Astrocyte of the cerebellum (primary cell): ENCODE measurements around the gene EIPR1.
"Not testable (repeated sequence)": the region's sequence is repeated elsewhere in the genome, so short reads cannot be mapped to it uniquely, and the experiment has no call there.

Source experiments
- DNase-seq: peaks from one replicate; pipeline ENCODE4 v3.0.0-alpha.2; 2011; ENCODE audit warnings: low read depth
- H3K4me3 ChIP-seq: 2 replicates; pipeline ENCODE4 v1.5.1; 2011; ENCODE audit warnings: mild to moderate bottlenecking, low read depth, low read length, moderate library complexity
- CTCF ChIP-seq: IDR thresholded peaks from 2 replicates; pipeline ENCODE4 v1.5.1; 2012; ENCODE audit warnings: low read length, low read depth, moderate library complexity, mild to moderate bottlenecking; ENCODE audit errors: missing control alignments
- in situ Hi-C: cut with HindIII; loops from 2 replicates; pipeline ENCODE4 v1.10.0; 2017; ENCODE audit warnings: low sequenced_read_pairs

The EIPR1 gene

GRCh38 chr2:3365219-3365618 lies 12.4 kb downstream of the EIPR1 start:
- in situ Hi-C loops, result no loop called here
- TF ChIP-seq CTCF, result no peak
- DNase-seq, result no peak
- H3K4me3 ChIP-seq, result no peak overlapping the region

DNA sequence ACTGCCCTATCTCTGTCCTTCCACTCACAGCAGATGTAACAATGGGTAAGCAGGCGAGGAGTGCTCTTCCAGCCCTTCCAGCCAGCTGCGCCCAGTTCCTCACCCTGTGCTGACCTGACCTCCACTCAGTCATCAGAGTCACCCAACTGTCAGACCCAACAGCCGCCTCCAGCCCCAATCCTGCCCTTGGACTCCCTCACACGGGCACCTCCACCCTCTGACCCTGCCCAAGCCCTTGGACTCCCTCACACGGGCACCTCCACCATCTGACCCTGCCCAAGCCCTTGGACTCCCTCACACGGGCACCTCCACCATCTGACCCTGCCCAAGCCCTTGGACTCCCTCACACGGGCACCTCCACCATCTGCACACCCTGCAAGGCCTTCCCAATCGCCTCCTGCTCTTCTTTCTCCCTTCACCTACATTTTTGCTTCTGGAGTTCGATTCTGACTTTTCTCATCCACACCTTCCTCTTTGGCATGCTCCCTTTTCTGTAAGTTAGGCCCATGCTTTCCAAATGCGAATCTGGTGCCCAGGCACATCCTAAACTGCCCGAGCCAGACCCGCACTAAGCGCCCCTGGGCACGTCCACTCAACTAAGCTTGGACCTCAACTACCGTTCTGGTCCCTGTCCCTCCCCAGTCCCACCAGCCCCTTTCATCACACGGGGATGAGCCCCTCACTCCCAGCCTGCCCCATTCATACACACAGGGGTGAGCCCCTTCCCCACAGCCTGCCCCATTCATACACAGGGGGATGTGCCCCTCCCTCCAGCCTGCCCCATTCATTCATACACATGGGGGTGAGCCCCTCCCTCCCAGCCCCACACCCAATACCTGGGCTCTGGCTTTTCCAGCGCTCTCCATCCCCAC lies 15.9 kb downstream of the EIPR1 start:
- no peak for TF ChIP-seq CTCF
- H3K4me3 ChIP-seq, result no peak overlapping the region
- DNase-seq, result no peak
- in situ Hi-C loops, result no loop called here

GRCh38 chr2:3357926-3358325 lies 19.7 kb downstream of the EIPR1 start:
- no peak for DNase-seq
- no peak overlapping the region for H3K4me3 ChIP-seq
- in situ Hi-C loops, result no loop called here
- no peak for TF ChIP-seq CTCF

DNA sequence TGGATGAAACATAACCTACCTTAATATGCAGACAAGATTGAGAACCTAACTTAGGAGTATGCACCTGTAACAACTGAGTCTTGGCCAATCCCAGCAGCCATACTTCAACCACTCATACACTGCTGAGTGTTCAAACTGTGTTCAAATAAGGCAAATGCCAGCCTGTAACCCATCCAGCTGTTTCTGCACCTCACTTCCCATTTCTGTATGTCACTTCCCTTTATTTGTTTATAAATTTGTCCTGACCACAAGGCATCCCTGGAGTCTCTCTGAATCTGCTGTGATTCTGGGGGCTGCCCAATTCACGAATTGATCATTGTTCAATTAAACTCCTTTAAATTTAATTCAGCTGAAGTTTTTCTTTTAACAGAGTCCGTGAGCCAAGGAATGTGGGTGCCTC lies 20.2 kb downstream of the EIPR1 start:
- DNase-seq, in situ Hi-C loops, H3K4me3 ChIP-seq: not testable (repeated sequence)

DNA sequence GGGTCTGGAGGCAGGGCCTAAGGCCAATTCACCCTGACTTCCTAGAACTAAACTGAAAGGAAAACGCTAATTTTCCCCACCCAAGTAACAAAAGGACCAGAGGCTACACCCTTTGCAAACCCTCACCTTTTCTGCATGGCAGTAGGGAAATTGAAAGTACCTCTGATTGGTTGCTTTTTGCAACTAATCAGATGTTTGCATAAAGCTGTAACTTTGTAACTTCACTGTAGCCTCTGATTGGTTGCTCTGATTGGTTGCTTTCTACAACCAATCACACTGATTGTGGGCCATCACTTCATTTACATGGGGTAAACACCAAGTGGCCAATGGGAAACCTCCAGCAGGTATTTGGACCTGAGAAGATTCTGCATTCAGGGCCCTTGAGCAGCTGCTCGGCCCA lies 20.8 kb downstream of the EIPR1 start:
- in situ Hi-C loops, result no loop called here
- no peak overlapping the region for H3K4me3 ChIP-seq
- DNase-seq, result no peak
- no peak for TF ChIP-seq CTCF

- no peak overlapping the region for H3K4me3 ChIP-seq
- no peak for DNase-seq
- no peak for TF ChIP-seq CTCF
- in situ Hi-C loops, result no loop called here
These were observed 21.6 kb downstream of the EIPR1 start for GRCh38 chr2:3355951-3356569.

GRCh38 chr2:3354986-3355385 lies 22.6 kb downstream of the EIPR1 start:
- no peak overlapping the region for H3K4me3 ChIP-seq
- no peak for TF ChIP-seq CTCF
- no peak for DNase-seq
- in situ Hi-C loops, result no loop called here
